HPDE6-E6E7 (cell line): ENCODE results near the gene PTPRK.

Experiments
- DNase-seq: peaks from one replicate; pipeline ENCODE4 v3.0.0; 2011; ENCODE audit warnings: missing footprints; ENCODE audit errors: extremely low spot score

PTPRK gene

DNA sequence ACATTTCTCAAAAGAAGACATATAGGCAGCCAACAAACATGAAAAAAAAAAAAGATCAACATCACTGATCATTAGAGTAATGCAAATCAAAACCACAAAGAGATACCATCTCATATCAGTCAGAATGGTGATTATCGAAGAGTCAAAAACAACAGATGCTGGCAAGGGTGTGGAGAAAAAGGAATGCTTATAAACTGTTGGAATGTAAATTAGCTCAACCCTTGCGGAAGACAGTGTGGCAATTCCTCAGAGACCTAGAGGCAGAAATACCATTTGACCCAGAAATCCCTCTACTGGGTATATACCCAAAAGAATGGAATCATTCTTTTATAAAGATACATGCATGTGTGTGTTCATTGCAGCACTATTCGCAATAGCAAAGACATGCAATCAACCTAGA is 315.8 kb downstream of the PTPRK start:
- no peak for DNase-seq

DNA sequence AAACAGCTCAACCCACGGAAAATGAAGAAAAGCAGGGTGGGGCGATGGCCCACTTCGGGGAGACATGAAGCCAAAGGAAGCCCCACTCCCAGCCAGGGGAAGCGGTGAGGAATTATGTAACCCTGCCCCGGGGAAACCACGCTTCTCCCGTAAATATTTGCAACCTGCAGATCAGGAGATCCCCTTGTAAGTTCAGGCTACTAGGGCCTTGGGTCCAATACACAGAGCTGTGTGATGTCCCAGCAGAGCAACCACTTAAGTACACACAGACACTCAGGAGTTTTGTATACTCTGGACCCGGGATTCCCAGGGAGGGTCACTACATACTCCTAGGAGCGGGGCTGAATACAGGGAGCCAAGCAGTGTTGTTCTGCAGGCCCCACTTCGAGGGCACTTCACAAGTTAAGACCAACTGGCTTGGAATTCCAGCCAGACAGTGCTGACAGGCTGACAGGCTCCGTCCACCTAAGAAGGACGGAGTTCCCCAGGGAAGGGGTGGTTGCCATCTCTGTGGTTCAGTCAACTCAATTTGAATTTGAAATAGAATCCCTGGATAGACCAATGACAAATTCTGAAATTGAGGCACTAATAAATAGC is 318.1 kb downstream of the PTPRK start:
- DNase-seq = no peak

DNA sequence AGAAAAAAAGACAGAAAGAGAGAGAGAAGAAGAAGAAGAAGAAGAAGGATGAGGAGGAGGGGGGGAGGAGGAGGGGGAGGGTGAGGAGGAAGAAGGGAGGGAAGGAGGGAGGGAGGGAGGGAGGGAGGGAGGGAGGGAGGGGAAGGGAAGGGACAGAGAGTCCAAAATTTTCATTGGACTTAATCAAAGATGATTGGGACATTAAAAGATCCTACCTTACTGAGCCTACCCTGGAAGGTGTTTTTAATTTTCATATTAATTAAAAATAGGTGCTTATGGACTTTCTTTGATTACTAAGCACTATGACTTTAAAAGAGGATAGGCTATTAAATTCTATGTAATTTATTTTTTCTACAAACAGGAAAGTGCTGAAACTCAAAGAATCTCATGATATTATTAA is 319.6 kb downstream of the PTPRK start:
- no peak for DNase-seq

DNA sequence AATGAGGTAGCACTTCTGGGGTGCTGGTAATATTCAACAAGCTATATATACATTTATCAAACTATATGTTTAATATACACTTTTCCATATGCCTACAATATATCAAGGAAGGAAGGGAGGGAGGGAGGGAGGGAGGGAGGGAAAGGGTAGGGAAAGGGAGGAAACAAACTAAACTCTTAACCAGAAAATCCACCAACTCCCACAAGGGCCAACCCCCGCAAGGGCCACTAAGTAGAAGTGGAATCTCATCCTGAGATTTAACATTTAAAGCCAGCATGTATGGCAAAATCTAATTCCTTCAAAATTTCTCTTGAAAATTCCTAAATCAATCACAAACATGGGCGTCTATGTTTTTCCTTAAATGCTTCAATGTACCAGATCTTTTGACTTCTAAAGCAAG is 320.9 kb downstream of the PTPRK start:
- no peak for DNase-seq

DNA sequence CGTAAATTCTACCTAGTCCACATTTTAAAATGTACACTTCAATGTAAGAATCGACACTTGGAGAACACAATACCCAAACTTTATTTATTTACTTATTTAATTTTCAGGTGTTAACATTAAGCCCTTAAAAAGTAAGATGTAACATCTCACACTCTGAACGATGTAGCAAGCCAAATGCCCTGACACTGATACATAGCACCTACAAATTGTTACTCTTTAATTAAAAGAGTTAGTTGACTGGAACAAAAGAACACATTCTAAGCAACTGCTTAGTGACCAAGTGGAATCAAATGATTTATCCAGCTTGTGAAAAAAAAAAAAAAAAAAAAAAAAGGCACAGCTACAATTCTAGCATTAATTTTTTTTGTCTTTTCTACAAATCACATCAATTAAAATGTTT is 327.4 kb downstream of the PTPRK start:
- DNase-seq = no peak

DNA sequence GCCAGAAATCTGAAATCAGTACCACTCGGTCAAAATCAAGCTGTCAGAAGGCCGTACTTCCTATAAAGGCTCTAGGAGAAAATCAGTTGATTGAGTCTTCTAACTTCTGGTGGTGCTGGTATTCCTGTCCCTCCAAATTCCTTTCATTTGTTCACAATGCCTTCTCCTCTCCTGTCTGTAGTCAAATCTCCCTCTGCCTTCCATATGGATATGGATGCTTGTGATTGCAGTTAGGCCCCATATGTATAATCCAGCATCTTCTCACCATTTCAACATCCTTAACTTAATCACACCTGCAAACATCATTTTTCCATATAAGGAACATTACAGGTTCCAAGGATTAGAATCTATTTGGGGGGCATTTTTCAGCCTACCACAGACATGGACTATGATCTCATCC is 331.7 kb downstream of the PTPRK start:
- no peak for DNase-seq

DNA sequence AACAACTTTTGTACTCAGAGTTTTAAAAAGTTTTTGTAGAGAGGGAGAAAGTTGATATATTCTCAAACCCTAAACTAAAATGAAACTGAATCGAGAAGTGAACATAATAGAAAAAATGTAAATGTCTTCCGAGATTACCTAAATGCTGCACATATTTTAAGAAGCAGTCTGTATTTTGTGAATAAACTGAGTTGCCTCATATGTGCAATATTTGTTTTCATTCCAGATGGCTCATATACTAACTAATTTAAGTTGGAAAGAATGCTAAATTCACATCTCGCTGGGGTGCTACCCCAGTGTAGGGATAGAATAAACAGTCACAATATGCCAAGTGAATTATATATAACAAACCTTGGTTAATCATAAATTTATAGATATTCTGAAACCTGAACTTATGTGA is 333.7 kb downstream of the PTPRK start:
- DNase-seq = no peak

DNA sequence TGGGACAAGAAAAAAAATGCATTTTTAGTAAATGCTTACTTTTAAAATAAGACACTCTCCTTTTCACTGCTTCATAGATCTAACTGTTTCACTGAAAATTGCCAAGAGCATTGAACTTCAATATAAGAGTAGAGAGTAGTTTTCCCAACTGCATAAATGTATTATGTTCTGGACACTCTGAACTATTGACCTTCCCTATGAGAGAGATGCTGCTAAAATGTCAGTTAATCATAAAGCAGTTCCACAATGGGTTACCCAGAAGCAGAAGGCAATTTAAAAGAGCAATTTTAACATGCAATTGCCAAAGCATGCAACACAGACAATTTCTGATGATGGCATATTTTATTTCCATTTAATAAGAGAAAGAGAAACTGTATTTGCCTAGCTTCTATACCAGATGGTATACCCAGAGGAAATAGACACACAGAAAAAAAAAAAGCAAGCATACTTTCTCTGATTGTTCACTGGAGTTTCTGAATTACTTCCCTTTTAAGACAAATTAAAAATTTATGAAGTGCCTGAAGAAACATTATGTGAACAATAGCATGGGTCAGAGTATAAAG is 340.4 kb downstream of the PTPRK start:
- DNase-seq = no peak

DNA sequence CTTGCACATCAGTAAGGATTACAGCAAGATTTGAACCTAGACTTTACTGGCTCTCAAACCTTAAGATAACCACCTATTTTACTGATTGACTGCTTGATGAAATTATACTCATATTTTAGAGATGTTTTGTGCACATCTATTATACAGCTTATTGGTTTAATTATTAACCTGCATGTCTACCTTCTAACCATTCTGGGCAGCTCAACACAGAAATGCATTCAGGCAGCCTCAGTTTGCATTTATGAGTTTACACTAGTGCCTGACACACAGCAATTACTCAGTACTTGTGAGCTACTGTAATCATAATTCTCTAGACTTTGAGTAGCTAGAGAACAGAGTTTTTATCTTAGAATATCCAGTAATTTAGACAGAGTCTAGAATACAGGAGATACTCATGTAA is 345.7 kb downstream of the PTPRK start:
- no peak for DNase-seq

DNA sequence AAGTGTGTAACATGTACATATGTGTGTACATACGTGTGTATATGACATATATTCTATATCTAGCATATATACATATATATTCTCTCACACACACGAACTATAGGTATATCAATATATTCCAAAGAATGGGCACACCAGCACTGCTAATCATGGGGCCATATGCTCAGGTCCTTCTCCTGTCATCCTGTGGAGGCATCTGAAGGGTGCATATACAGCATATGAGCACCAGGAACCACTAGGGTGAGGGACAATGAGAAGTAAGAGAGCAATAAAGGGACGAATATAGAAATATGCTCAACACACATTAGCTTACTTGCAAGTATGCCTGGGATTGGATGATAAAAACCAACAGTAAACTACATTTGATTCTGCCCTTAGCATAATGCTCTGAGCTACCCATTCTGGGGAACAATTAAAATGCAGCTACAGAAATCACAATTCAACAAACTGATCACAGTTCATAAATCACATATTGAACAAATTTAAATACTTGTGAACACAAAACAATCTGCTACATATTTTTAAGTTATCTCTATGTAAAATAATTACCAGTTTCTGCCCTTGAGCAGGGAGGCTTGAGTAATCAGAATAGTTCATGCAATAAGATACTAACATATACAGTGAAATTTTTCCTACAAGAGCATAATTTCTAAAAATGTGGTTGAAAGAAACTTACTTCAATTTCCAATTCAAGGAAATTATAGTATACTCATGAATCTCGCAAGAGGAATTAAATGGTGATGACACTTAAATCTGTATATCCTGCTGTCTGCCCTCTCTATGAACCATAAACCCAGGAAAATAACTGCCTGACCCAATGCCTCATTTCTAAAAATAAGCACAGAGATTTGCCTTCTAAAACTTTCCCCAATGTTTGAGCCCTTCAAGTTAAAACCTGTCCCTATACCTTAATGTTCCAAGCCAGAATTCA is 347.4 kb downstream of the PTPRK start:
- DNase-seq = no peak

DNA sequence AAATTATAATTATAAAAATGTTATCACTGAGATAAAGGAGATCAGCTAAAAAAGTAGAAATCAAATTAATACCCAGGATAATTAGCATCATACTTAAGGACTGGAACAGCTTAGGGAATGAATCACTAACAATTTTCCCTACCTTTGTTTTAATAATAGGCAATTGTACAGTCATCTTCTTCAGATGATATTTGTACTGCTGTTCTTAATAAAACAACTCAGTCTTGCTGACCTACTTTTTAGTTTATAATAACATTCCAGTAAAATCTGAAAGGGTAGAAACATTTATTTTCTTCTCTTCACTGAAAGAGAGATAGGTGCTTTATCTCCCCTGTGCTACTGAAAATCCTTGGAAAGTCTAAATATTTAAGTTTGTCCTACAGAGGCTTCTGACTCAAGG is 348.3 kb downstream of the PTPRK start:
- no peak for DNase-seq

DNA sequence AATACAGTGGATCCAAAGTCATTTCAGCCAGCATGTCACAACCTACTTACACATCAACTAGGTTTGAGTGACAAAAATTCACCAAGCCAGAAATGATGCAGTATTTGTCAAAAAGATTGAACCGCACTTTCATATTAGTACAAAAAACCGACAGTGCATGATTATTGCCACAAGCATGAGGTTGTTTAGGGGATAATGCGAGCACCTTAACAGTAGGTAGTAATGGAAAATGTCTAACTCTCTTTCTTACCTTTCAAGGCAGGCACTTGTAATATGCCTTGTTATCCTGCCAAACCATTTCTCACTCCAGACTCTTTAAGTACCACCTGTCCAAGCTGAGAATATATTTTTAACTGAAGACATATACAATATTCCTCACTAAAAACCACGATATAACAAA is 349.2 kb downstream of the PTPRK start:
- DNase-seq = no peak

DNA sequence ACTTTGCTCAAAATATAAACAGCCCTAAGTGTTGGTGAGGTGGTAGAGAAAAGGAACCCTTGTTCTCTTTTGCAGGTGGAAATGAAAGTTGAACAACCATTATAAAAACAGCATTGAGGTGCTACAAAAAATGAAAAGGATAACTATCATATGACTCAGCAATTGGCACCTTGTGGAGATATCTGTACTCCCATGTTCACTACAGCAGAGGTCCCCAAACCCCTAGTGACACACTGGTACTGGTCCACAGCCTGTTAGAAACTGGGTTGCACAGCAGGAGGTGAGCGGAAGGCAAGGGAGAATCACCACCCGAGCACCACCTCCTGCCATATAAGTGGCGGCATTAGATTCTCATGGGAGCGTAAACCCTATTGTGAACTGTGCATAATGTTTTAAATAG is 352.2 kb downstream of the PTPRK start:
- no peak for DNase-seq

DNA sequence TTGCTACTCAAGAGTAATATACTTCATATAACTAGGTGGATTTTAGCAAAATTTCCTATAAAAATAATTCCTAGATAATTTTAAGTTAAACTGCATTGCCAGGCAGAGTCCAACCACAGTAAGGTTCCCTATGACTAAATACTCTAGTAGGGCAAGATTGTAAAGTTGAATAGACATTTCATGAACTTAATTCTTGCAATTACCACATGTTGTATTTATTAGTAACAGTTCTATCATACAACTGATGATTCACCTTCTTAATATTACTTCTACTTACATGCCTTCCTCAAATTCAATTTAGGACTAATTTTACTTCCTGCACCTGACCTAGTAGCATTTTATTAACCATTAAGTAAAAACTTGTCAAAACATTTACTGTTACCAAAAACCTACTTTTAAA is 352.8 kb downstream of the PTPRK start:
- no peak for DNase-seq

DNA sequence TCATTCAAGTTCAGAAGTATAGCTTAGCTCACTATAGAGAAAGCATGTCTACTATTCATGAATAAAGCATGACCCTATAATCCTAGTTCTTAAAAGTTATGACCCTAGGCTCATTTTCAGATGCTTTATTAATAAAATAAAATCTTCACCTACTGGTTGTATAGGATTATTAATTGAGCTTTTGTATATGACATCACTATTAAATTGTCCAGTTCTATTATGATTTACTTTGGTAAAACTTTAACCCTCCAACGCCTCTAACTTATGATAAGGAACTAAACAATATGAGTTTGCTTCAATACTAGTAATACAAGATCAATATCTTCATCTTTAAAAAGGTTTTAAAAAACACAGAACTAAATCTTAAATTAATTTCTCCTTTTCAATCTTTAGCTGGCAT is 356.1 kb downstream of the PTPRK start:
- DNase-seq = no peak

DNA sequence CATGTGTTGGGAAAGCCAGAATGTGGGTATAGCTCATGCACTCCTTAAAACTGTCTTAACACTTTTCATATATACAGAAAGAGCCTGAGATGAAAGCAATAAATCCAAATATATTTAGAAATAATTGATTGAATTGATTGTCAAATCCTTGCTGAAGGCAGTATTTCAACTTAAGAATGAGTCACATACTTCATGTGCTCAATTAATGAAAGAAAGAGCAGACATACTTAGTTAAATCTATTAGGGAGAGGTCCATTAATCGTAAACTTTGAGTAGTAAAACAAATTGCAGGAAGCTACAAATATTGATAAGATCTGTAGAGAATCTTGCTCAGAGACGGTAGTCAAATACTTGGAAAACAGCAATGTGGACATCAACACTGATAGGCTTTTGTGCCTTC is 358.0 kb downstream of the PTPRK start:
- DNase-seq = no peak

DNA sequence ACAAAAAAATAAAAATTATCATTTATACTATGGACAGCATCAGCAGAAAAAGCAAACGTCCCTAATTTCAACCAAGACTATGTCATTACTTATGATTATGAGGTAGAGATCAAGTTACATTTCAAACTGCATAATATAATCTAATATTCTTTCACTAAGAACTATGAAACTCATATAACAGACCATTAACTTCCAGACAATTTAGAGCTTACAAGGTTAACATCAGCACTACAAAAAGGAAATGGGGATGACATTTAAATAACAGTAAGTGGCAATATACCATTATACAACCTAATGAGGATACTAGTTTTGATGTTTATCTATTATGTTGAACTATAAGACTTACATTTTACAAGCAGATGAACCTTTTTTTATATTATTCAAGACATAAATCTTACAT is 358.6 kb downstream of the PTPRK start:
- DNase-seq = no peak

DNA sequence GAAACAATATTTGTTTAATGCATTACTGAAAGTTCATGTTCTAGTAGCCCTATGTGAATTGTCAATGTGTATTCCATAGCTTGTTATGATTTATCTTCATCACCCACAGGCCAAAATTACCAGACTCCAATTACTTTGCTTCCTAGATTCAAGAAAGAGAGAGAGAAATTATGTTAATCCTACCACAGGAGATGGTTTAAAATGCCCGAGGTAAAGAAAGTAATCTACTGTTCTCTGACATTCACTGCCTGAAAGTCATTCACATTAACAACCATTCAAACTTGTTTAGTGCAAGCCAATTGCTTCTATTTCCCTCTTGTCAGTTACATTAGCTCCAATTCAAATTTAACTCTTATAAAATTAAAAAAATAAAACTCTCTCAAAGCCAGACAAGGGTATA is 359.1 kb downstream of the PTPRK start:
- DNase-seq = no peak

DNA sequence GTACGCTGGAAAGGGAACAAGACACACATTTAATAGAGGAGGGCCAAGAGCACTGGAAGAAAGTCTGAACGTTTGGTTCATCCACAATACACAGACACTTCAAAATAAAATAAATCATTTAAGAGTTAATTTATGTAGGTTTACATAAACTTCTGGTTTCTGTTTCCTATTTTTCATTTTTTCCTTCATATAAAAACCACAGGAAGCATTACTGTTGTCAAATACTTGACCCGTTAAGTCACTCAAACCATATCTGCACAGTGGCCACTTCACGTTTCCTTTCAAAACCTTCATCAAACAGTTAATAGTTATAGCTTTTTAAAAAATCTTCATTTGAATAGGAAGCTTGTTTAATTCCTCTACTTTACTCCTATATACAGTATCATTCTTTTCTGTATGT is 361.9 kb downstream of the PTPRK start:
- no peak for DNase-seq

DNA sequence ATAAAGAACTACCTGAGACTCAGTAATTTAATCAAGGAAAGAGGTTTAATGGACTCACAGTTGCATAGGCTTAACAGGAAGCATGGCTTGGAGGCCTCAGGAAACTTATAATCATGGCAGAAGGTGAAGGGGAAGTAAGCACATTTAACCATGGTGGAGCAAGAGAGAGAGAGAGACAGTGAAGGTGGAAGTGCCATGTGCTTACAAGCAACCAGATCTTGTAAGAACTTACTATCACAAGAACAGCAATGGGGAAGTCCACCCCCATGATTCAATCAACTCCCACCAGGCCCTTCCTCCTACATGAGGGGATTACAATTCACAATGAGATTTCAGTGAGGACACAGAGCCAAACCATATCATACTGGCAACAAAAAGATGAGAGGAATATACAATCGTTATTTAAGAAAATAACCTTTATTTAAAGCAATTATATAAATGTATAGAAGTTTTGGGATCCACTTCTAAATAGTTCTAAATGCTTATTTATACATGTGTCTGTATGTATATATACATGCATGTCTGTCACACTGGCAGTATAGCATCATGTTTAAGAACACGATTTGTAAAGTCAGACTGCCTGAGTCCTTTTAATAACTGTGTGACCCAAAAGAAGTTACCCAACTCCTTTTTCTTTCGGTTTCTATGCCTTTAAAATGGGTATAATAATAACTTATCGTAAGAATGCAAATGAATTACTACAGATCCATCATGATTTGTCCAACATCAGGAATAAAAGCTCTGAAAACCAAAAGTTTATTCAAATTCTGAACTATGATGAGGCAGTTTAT is 363.9 kb downstream of the PTPRK start:
- no peak for DNase-seq

DNA sequence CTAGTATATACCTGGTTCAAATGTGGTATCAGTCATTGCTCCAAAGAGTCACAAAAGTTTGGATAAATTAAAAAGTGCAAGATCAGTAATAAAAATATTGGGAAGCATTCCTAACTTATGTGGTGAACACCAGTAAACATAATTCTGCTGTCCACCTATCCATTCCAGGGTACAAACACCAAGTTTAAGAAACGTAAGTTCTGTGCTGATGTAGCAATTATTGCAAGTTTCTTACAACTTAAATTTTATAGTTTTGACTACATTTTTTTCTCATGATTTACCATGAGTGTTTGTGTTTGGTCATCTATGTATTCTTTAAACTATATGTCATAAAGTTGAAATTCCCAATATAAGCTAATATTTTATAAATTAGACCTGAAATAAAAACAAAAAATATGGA is 364.6 kb downstream of the PTPRK start:
- no peak for DNase-seq

DNA sequence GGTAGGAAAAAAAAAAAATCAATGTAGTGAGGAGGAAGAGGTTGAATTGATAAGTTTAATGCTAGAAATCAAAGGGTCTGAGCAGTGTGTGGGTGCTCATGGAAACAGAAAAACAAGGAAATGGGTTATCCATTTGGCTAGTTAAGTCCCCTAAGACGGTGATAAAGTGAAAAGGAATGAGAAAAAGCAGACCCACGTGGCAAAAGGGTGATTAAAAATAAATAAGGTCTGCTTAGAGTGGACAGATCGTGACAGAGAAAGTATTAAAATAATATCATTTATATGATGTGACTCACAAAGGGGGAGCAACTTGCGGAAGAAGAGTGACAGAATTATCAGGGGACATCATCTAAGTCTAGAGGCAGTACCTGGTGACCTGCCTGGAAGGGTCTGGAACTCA is 367.8 kb downstream of the PTPRK start:
- no peak for DNase-seq
